Measurements from ENCODE around the gene C1QTNF9. TPM values are rescaled to one million over a fixed set of nuclear protein-coding genes. Genes with fewer than 3 reads are reported as not detected.
"Not testable (repeated sequence)": the region's sequence is repeated elsewhere in the genome, so short reads cannot be mapped to it uniquely, and the experiment has no call there.

Gene C1QTNF9
- total RNA-seq, result under 1 TPM; 0.20 to 0.22 TPM
- polyA plus RNA-seq (ENCODE audit: insufficient read length in 2 of 2), result under 1 TPM; 0.39 to 0.82 TPM
- long read RNA-seq, donor 1, result 0 reads
- long read RNA-seq, donor 2, result 0 reads
- long read RNA-seq, donor 3, result 0 reads
- long read RNA-seq, donor 4, result 0 reads

- not testable (repeated sequence) for H3K27me3 ChIP-seq (ENCODE audit: control insufficient read depth, insufficient read depth, low read length); H3K4me1 ChIP-seq (ENCODE audit: control insufficient read depth, insufficient read depth, low read length); DNase-seq (ENCODE audit: low read depth in 4 of 6, low spot score in 6 of 6); H3K9me3 ChIP-seq (ENCODE audit: control insufficient read depth, insufficient read depth, low read length); H3K4me3 ChIP-seq (ENCODE audit: low read depth, low read length); H3K27ac ChIP-seq (ENCODE audit: low read depth, low read length)
- no CpG with 5 or more reads among the region's 2 CpGs for WGBS (ENCODE audit: insufficient coverage)
- H3K36me3 ChIP-seq (ENCODE audit: control insufficient read depth, insufficient read depth, low read length), result peaks cover 22% of the 10 kb centered on the region
Observed at GRCh38 chr13:24309300-24309699, at the start of gene C1QTNF9. TSS of gene C1QTNF9 (plus strand) at chr13:24309580. CDS start at chr13:24316004, 6,424 bp downstream.

- DNase-seq (ENCODE audit: low read depth in 4 of 6, low spot score in 6 of 6), result no peak
- Histone ChIP-seq H3K27ac (ENCODE audit: low read depth, low read length) (no peak overlapping the region), H3K4me3 (ENCODE audit: low read depth, low read length) (no peak overlapping the region), H3K27me3 (ENCODE audit: control insufficient read depth, insufficient read depth, low read length) (no peaks in the 10 kb centered on the region), H3K9me3 (ENCODE audit: control insufficient read depth, insufficient read depth, low read length) (no peaks in the 10 kb centered on the region), H3K4me1 (ENCODE audit: control insufficient read depth, insufficient read depth, low read length) (peaks cover 5% of the 10 kb centered on the region), H3K36me3 (ENCODE audit: control insufficient read depth, insufficient read depth, low read length) (peaks cover 4% of the 10 kb centered on the region)
- WGBS (ENCODE audit: insufficient coverage), result 92% methylated on average over 3 of the region's 3 CpGs
Observed at GRCh38 chr13:24261566-24261965, 47.8 kb upstream of the C1QTNF9 start.

- peak in 2 of 6 donors; percentile 26 to 29 for DNase-seq (ENCODE audit: low read depth in 4 of 6, low spot score in 6 of 6)
- Histone ChIP-seq H3K36me3 (ENCODE audit: control insufficient read depth, insufficient read depth, low read length) (peaks cover 4% of the 10 kb centered on the region), H3K27ac (ENCODE audit: low read depth, low read length) (peak overlapping the region; percentile 40)
Observed at GRCh38 chr13:24263632-24264031, 45.7 kb upstream of the C1QTNF9 start.

GRCh38 chr13:24264976-24265375, 44.4 kb upstream of the C1QTNF9 start:
- no peak for DNase-seq (ENCODE audit: low read depth in 4 of 6, low spot score in 6 of 6)
- no peaks in the 10 kb centered on the region for H3K9me3 ChIP-seq (ENCODE audit: control insufficient read depth, insufficient read depth, low read length)
- H3K27me3 ChIP-seq (ENCODE audit: control insufficient read depth, insufficient read depth, low read length), result no peaks in the 10 kb centered on the region
- no peak overlapping the region for H3K27ac ChIP-seq (ENCODE audit: low read depth, low read length)
- no peak overlapping the region for H3K4me3 ChIP-seq (ENCODE audit: low read depth, low read length)
- H3K4me1 ChIP-seq (ENCODE audit: control insufficient read depth, insufficient read depth, low read length), result peaks cover 5% of the 10 kb centered on the region
- H3K36me3 ChIP-seq (ENCODE audit: control insufficient read depth, insufficient read depth, low read length), result no peaks in the 10 kb centered on the region
- 87% methylated on average over 7 of the region's 8 CpGs for WGBS (ENCODE audit: insufficient coverage)

More at GRCh38 chr13:24263632-24264031, 45.7 kb upstream of the C1QTNF9 start:
- H3K4me1 ChIP-seq (ENCODE audit: control insufficient read depth, insufficient read depth, low read length), result peaks cover 5% of the 10 kb centered on the region
- 29% methylated on average over 4 of the region's 4 CpGs for WGBS (ENCODE audit: insufficient coverage)
- H3K9me3 ChIP-seq (ENCODE audit: control insufficient read depth, insufficient read depth, low read length), result no peaks in the 10 kb centered on the region
- no peaks in the 10 kb centered on the region for H3K27me3 ChIP-seq (ENCODE audit: control insufficient read depth, insufficient read depth, low read length)
- H3K4me3 ChIP-seq (ENCODE audit: low read depth, low read length), result no peak overlapping the region

GRCh38 chr13:24265453-24265852, 43.9 kb upstream of the C1QTNF9 start:
- 100% methylated on average over 2 of the region's 3 CpGs for WGBS (ENCODE audit: insufficient coverage)
- Histone ChIP-seq H3K27me3 (ENCODE audit: control insufficient read depth, insufficient read depth, low read length) (no peaks in the 10 kb centered on the region), H3K4me3 (ENCODE audit: low read depth, low read length) (no peak overlapping the region), H3K27ac (ENCODE audit: low read depth, low read length) (no peak overlapping the region), H3K9me3 (ENCODE audit: control insufficient read depth, insufficient read depth, low read length) (no peaks in the 10 kb centered on the region), H3K36me3 (ENCODE audit: control insufficient read depth, insufficient read depth, low read length) (no peaks in the 10 kb centered on the region), H3K4me1 (ENCODE audit: control insufficient read depth, insufficient read depth, low read length) (peaks cover 6% of the 10 kb centered on the region)
- DNase-seq (ENCODE audit: low read depth in 4 of 6, low spot score in 6 of 6), result no peak

GRCh38 chr13:24267274-24267673, 42.1 kb upstream of the C1QTNF9 start:
- DNase-seq (ENCODE audit: low read depth in 4 of 6, low spot score in 6 of 6), result no peak
- Histone ChIP-seq H3K4me1 (ENCODE audit: control insufficient read depth, insufficient read depth, low read length) (peaks cover 20% of the 10 kb centered on the region), H3K27ac (ENCODE audit: low read depth, low read length) (no peak overlapping the region), H3K27me3 (ENCODE audit: control insufficient read depth, insufficient read depth, low read length) (no peaks in the 10 kb centered on the region), H3K4me3 (ENCODE audit: low read depth, low read length) (no peak overlapping the region), H3K9me3 (ENCODE audit: control insufficient read depth, insufficient read depth, low read length) (no peaks in the 10 kb centered on the region), H3K36me3 (ENCODE audit: control insufficient read depth, insufficient read depth, low read length) (no peaks in the 10 kb centered on the region)
- WGBS (ENCODE audit: insufficient coverage), result no CpG with 5 or more reads among the region's 3 CpGs

GRCh38 chr13:24267801-24268200, 41.6 kb upstream of the C1QTNF9 start:
- Histone ChIP-seq H3K27ac (ENCODE audit: low read depth, low read length) (no peak overlapping the region), H3K36me3 (ENCODE audit: control insufficient read depth, insufficient read depth, low read length) (peaks cover under 1% of the 10 kb centered on the region), H3K9me3 (ENCODE audit: control insufficient read depth, insufficient read depth, low read length) (no peaks in the 10 kb centered on the region), H3K4me3 (ENCODE audit: low read depth, low read length) (no peak overlapping the region), H3K4me1 (ENCODE audit: control insufficient read depth, insufficient read depth, low read length) (peaks cover 25% of the 10 kb centered on the region), H3K27me3 (ENCODE audit: control insufficient read depth, insufficient read depth, low read length) (no peaks in the 10 kb centered on the region)
- DNase-seq (ENCODE audit: low read depth in 4 of 6, low spot score in 6 of 6), result no peak
- 95% methylated on average over 2 of the region's 2 CpGs for WGBS (ENCODE audit: insufficient coverage)

- H3K27ac ChIP-seq (ENCODE audit: low read depth, low read length), result no peak overlapping the region
- H3K27me3 ChIP-seq (ENCODE audit: control insufficient read depth, insufficient read depth, low read length), result no peaks in the 10 kb centered on the region
- peaks cover 4% of the 10 kb centered on the region for H3K36me3 ChIP-seq (ENCODE audit: control insufficient read depth, insufficient read depth, low read length)
- H3K9me3 ChIP-seq (ENCODE audit: control insufficient read depth, insufficient read depth, low read length), result no peaks in the 10 kb centered on the region
- H3K4me1 ChIP-seq (ENCODE audit: control insufficient read depth, insufficient read depth, low read length), result peaks cover 32% of the 10 kb centered on the region
- DNase-seq (ENCODE audit: low read depth in 4 of 6, low spot score in 6 of 6), result no peak
- WGBS (ENCODE audit: insufficient coverage), result 83% methylated on average over 1 of the region's 4 CpGs
- no peak overlapping the region for H3K4me3 ChIP-seq (ENCODE audit: low read depth, low read length)
Observed at GRCh38 chr13:24269821-24270220, 39.6 kb upstream of the C1QTNF9 start.

- H3K4me1 ChIP-seq (ENCODE audit: control insufficient read depth, insufficient read depth, low read length), result peaks cover 28% of the 10 kb centered on the region
- peaks cover 4% of the 10 kb centered on the region for H3K36me3 ChIP-seq (ENCODE audit: control insufficient read depth, insufficient read depth, low read length)
- peak overlapping the region; percentile 93 for H3K27ac ChIP-seq (ENCODE audit: low read depth, low read length)
- WGBS (ENCODE audit: insufficient coverage), result 6% methylated on average over 8 of the region's 10 CpGs
- H3K27me3 ChIP-seq (ENCODE audit: control insufficient read depth, insufficient read depth, low read length), result no peaks in the 10 kb centered on the region
- peak; percentile 40 to 86 (median 64) for DNase-seq (ENCODE audit: low read depth in 4 of 6, low spot score in 6 of 6)
- no peaks in the 10 kb centered on the region for H3K9me3 ChIP-seq (ENCODE audit: control insufficient read depth, insufficient read depth, low read length)
- H3K4me3 ChIP-seq (ENCODE audit: low read depth, low read length), result peak overlapping the region; percentile 6
Observed at GRCh38 chr13:24270639-24271141, 38.7 kb upstream of the C1QTNF9 start.

GRCh38 chr13:24271231-24271600, 38.2 kb upstream of the C1QTNF9 start:
- Histone ChIP-seq H3K9me3 (ENCODE audit: control insufficient read depth, insufficient read depth, low read length) (no peaks in the 10 kb centered on the region), H3K27me3 (ENCODE audit: control insufficient read depth, insufficient read depth, low read length) (no peaks in the 10 kb centered on the region), H3K4me3 (ENCODE audit: low read depth, low read length) (peak overlapping the region; percentile 26), H3K36me3 (ENCODE audit: control insufficient read depth, insufficient read depth, low read length) (peaks cover 4% of the 10 kb centered on the region), H3K27ac (ENCODE audit: low read depth, low read length) (peak overlapping the region; percentile 93), H3K4me1 (ENCODE audit: control insufficient read depth, insufficient read depth, low read length) (peaks cover 28% of the 10 kb centered on the region)
- no peak for DNase-seq (ENCODE audit: low read depth in 4 of 6, low spot score in 6 of 6)
- no CpG with 5 or more reads among the region's 1 CpG for WGBS (ENCODE audit: insufficient coverage)

All from spinal cord (tissue), 10 donors.